ENCODE data around the gene BPIFB3. TPM values are rescaled to one million over a fixed set of nuclear protein-coding genes. Genes with fewer than 3 reads are reported as not detected.

BPIFB3 gene
- total RNA-seq, 2 donors from 2014 or later, result not detected

DNA sequence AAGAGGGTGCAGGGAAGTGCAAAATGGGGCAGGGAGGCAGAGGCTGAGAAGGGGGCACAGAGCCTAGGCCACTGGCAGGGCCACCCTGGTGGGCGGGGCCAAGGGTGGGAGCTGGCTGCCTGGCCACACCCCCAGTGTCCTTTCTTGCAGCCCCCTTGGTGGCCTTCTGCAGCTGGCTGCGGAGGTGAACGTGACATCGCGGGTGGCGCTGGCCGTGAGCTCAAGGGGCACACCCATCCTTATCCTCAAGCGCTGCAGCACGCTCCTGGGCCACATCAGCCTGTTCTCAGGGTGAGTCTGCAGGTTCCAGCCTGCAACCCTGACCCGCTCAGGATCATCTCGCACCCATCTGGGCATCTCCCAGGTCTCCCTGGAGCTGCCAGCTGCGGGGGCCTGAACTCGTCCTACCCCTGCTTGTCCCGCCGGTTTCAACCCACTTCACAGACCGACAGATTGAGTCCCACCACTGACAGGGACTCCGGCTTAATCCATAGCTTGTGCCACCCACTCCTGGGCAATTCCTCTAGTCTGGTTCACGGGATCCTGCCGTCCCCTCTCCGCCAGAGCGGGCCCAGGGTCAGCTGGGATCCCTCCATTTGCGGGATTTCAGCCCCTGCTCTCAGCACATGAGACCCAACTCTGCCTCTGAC, 6.2 kb downstream of the BPIFB3 start:
- Mint-ChIP-seq H3K9me3 (no peaks in the 10 kb centered on the region), H3K27ac (no peak overlapping the region)
- no peak overlapping the region for H3K27ac ChIP-seq (ENCODE audit: low read depth, low read length)

DNA sequence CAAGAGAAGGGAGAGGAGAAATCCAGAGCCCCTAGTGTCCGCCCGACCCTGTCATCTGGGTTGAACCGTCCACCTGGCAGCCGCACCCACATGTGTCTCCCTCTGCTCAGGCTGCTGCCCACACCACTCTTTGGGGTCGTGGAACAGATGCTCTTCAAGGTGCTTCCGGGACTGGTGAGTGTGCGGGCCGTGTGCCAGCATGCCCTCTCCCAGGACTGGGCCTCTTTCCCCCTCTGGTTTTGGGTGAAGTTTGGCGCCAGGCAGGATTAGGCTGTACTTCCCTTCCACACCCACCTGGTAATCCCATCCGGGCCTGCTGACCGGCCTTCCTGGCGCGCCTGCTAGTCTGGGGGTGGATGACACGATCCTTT, 7.9 kb downstream of the BPIFB3 start:
- Histone ChIP-seq H3K27me3 (ENCODE audit: control insufficient read depth, insufficient read depth, low read length, poor library complexity, severe bottlenecking) (no peaks in the 10 kb centered on the region), H3K36me3 (ENCODE audit: control insufficient read depth, insufficient read depth, low read length) (no peaks in the 10 kb centered on the region), H3K9me3 (ENCODE audit: control insufficient read depth, low read length) (no peaks in the 10 kb centered on the region), H3K9ac (ENCODE audit: extremely low read depth, low read length, poor library complexity, severe bottlenecking) (no peak overlapping the region), H3K4me1 (ENCODE audit: control insufficient read depth, insufficient read depth, low read length) (no peaks in the 10 kb centered on the region), H3K27ac (ENCODE audit: low read depth, low read length) (no peak overlapping the region), H3K4me3 (ENCODE audit: low read length) (no peak overlapping the region)
- Mint-ChIP-seq H3K36me3 (ENCODE audit: low read depth) (no peaks in the 10 kb centered on the region), H3K27me3 (ENCODE audit: insufficient read depth) (no peaks in the 10 kb centered on the region), H3K27ac (no peak overlapping the region), H3K4me3 (no peak overlapping the region), H3K9me3 (no peaks in the 10 kb centered on the region), H3K4me1 (peaks cover 6% of the 10 kb centered on the region)
- TF ChIP-seq, protein P1, sequence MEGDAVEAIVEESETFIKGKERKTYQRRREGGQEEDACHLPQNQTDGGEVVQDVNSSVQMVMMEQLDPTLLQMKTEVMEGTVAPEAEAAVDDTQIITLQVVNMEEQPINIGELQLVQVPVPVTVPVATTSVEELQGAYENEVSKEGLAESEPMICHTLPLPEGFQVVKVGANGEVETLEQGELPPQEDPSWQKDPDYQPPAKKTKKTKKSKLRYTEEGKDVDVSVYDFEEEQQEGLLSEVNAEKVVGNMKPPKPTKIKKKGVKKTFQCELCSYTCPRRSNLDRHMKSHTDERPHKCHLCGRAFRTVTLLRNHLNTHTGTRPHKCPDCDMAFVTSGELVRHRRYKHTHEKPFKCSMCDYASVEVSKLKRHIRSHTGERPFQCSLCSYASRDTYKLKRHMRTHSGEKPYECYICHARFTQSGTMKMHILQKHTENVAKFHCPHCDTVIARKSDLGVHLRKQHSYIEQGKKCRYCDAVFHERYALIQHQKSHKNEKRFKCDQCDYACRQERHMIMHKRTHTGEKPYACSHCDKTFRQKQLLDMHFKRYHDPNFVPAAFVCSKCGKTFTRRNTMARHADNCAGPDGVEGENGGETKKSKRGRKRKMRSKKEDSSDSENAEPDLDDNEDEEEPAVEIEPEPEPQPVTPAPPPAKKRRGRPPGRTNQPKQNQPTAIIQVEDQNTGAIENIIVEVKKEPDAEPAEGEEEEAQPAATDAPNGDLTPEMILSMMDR (conservative IDR thresholded peaks at IDR 0.05), result no peak
- WGBS, 2 experiments (ENCODE audit: insufficient coverage in 1 of 2, insufficient read length in 1 of 2), result 92 to 96% methylated on average over 8 to 14 of the region's 14 CpGs
- no peak for DNase-seq

More for the DNA sequence above, 6.2 kb downstream of the BPIFB3 start:
- TF ChIP-seq, protein P1 (conservative IDR thresholded peaks at IDR 0.05), result no peak
- Mint-ChIP-seq H3K4me1 (peaks cover 19% of the 10 kb centered on the region), H3K36me3 (ENCODE audit: low read depth) (no peaks in the 10 kb centered on the region), H3K4me3 (no peak overlapping the region), H3K27me3 (ENCODE audit: insufficient read depth) (no peaks in the 10 kb centered on the region)
- no peaks in the 10 kb centered on the region for H3K27me3 ChIP-seq (ENCODE audit: control insufficient read depth, insufficient read depth, low read length, poor library complexity, severe bottlenecking)
- no peak for DNase-seq
- no peaks in the 10 kb centered on the region for H3K9me3 ChIP-seq (ENCODE audit: control insufficient read depth, low read length)
- no peaks in the 10 kb centered on the region for H3K36me3 ChIP-seq (ENCODE audit: control insufficient read depth, insufficient read depth, low read length)
- no peak overlapping the region for H3K9ac ChIP-seq (ENCODE audit: extremely low read depth, low read length, poor library complexity, severe bottlenecking)
- no peaks in the 10 kb centered on the region for H3K4me1 ChIP-seq (ENCODE audit: control insufficient read depth, insufficient read depth, low read length)
- WGBS, 2 experiments (ENCODE audit: insufficient coverage in 1 of 2, insufficient read length in 1 of 2), result 92 to 93% methylated on average over 15 to 22 of the region's 22 CpGs
- no peak overlapping the region for H3K4me3 ChIP-seq (ENCODE audit: low read length)

DNA sequence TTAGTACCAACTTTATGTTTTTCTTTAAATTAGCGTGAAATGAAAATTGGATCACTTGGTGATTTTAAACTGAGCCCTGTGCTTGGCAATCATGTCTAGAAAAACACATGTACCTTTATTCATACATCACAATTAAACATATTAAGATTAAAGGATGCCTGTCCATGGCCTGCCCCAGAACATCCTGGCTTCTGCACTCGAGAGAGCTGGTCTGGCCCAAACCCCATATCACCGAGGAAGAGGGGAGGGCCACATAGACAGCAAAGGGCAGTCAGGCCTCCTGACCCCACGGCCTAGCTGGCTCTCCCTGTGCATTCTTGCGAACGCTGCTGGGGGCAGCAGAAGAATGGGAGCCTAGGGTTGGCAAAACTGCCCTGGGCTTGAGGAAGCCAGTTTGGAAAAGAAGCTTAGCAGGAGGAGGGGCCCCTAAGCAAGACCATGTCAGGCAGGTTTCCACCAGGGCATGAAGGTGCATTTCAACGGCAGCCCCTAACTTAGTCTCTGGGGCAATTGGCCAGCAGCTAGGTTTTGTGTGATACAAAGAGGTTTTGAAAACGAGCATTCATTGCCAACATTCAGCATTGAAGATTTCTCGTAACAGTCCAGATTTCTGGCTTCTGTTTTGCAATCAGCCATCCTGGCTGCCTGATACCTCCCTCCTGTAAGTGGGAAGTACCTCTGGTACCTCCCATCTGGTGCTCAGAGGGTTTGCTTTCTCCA, 8.6 kb downstream of the BPIFB3 start:
- Histone ChIP-seq H3K4me1 (ENCODE audit: control insufficient read depth, insufficient read depth, low read length) (no peaks in the 10 kb centered on the region), H3K4me3 (ENCODE audit: low read length) (no peak overlapping the region), H3K36me3 (ENCODE audit: control insufficient read depth, insufficient read depth, low read length) (no peaks in the 10 kb centered on the region), H3K27me3 (ENCODE audit: control insufficient read depth, insufficient read depth, low read length, poor library complexity, severe bottlenecking) (no peaks in the 10 kb centered on the region), H3K27ac (ENCODE audit: low read depth, low read length) (no peak overlapping the region), H3K9me3 (ENCODE audit: control insufficient read depth, low read length) (no peaks in the 10 kb centered on the region), H3K9ac (ENCODE audit: extremely low read depth, low read length, poor library complexity, severe bottlenecking) (no peak overlapping the region)
- TF ChIP-seq, protein P1 (conservative IDR thresholded peaks at IDR 0.05), result no peak
- H3K4me1 Mint-ChIP-seq, result peaks cover 2% of the 10 kb centered on the region
- no peak for DNase-seq
- no peaks in the 10 kb centered on the region for H3K9me3 Mint-ChIP-seq
- no peak overlapping the region for H3K27ac Mint-ChIP-seq
- no peak overlapping the region for H3K4me3 Mint-ChIP-seq
- WGBS, 2 experiments (ENCODE audit: insufficient coverage in 1 of 2, insufficient read length in 1 of 2), result 63 to 71% methylated on average over 6 to 9 of the region's 9 CpGs
- H3K36me3 Mint-ChIP-seq (ENCODE audit: low read depth), result no peaks in the 10 kb centered on the region
- H3K27me3 Mint-ChIP-seq (ENCODE audit: insufficient read depth), result no peaks in the 10 kb centered on the region

All from endodermal cell (in vitro differentiated cells).